ENCODE measurements around the gene HMCN2.

HMCN2 gene

DNA sequence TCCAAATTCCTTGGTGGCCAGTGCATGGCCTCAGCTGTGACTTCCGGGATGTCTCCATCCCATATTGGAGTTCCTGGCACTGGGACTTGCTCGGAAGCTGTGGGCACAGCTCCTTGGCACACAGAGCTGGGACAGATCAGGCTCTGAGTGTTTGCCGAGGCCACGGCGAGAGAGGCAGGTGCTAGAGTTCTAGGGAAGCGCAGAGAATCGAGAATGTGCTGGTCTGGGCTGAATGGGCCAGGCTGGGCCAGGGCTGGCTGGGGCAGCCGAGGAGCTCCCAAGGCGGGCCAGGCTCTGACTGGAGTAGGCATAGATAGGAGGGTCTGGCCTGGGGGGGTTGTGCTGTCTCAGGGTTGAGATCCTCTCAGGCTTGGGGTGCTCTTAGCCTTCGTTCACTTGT lies 45.4 kb downstream of the HMCN2 start:
- no peak for DNase-seq

DNA sequence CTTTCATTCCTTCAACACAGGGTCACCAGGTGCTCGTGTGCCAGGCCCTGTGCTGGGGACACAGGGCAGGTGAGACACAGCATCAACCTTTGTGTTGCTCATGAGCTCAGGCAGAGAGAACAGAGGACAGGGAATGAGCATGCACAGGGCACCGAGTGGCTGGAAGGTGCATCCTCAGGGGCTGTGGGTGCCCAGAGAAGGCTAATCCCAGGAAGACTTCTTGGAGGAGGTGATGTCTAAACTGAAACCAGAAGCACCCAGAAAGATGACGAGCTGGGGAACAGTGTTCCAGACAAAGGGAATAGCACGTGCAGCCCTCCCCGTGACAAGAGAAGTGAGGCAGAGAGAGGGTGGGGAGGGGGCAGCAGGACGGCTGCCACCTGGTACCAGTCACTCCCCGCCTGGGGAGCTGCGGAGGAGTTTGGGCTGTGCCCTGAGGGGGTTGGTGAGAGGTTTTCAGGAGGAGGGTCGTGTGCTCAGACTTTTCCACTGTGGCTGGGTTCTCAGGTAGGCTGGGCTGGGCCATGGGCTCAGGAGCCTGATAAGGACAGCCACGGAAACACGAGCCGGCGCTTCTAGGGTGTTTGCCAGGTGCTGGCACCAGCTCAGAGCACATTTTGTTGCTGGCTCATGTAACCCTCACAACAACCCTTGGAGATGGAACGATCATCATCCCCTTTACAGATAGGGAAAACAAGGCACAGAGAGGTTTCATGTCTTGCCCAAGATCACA lies 46.0 kb downstream of the HMCN2 start:
- no peak for DNase-seq

DNA sequence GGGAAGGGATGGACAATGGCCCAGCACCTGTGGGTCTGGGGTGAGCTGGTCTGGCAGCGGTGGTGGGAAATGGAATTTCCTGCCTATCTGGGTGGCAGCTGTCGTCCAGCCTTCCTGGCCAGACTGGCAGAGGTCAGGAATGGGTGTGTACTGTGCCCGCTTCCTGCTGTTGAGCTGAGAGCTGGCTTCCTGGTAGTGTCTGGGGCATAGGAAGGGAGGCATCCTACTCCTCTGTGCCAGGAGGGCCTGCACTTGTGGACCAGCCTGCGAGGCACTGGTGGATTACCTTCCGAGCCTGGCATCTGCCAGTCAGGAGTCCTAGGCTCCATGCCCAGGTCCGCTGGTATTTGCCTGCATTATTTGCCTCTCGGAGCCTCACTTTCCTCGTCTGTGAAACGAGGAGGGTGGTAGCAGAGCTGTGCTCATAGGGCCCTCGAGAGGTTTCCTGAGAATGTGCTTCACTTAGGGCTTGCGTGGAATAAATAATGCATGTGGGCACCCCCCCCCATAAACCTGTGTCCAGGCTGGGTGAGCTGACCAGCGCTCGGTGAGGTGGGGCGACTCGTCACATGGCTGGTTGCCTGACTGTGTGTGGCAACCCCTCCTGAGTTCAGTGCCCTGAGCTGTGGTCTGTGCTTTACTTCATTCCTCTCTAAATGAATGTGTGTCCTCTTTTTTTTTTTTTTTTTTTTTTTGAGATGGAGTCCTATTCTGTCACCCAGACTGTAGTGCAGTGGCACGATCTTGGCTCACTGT lies 47.7 kb downstream of the HMCN2 start:
- DNase-seq: no peak

DNA sequence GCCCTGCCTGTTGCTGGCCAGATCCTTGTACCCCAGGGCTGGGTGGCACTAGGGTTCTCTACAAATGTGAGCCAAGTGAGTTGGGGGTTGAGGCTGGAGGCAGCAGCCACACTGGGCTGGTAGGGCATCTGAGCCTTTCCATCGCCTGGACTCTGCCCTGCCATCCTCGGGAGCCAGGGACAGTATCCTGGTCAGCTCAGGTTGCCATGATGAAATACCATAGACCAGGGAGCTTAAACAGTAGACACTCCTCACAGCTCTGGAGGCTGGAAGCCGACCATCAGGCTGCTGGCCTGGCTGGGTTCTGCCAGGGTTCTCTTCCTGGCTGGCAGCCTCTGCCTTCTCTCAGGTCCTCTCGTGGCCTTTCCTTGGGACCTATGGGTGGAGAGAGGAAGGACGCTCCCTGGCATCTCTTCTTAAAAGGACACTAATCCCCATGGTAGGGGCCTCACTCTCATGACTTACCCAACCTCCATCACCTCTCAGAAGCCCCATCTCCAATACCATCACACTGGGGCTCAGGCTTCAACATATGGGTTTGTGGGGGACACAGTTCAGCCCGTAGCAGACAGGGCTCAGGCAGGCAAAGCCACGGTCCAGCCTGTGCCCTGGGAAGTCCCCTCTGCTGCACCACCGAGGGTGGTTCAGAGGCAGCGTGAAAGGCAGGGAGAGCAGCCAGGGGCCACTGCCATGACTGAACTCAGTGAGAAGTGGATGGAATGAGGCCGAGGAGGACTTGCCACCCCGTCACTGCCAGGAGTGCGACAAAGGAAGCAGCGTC lies 50.1 kb downstream of the HMCN2 start:
- no peak for DNase-seq

DNA sequence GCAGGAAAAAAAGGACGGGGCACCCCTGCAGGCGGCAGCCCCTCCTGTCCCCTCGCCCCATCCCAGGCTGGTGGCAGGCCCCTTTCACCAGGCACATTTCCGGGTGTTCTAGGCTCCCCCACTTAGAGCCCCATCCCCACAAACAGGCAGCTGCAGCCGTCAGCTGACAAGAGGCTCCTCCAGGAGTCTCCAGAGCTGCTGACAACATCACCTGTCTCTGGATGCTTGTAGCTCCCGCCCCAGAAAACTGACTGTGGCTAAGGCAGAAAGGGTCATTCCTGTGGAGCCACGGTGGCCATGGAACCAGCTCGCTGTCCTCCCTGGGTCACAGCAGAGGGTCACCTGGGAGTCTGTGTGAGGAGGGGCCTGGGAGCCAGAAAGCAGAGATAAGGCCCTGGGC lies 50.9 kb downstream of the HMCN2 start:
- no peak for DNase-seq

DNA sequence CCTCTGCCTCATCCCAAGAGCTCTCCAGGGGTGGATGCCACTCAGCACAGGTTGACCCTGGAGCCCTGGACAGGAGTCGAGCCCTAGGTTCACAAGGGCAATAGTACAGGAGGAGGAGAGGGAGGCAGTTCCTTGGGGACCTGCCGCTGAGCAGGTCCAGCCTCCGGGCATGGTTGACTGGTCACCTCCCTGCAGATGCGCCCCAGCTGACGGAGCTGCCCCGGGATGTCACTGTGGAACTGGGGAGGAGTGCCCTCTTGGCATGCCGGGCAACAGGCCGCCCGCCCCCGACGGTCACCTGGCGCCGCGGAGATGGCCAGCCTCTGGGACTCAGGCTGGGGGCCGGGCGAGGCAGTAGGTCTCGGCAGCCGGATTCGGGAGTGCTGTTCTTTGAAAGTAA lies 53.7 kb downstream of the HMCN2 start:
- no peak for DNase-seq

DNA sequence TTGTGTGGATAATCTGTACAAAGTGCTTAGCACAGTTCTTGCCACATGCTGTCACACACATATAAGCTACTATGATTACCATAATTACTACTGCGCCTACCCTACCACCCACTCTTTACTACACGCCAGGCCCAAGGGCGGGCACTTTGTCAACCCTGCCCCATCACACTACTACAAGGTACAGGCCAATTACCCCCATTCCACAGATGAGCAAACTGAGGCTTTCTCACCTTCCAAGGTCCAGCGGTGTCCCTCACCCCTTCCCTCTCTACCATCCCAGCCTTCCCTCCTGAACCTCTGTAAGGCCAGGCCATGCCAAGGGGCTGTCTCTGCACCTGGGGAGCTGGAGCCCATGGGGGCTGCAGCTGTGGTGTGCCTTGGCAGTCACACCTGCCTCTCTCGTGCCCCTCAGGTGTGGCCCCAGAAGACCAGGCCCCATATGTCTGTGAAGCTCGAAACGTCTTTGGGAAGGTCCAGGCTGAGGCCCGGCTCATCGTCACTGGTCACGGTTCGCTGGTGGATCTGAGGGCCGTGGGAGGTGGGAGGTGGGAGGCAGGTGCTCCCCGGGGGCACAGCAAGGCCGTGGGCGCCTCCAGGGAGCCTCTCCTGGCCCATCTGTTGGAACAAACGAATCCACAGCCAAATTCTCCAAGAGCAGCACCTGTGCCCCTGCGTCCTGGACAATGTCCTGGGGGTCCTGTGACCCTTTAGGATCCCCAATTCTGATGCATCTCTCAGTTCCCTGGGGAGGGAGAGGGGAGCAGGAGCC lies 54.6 kb downstream of the HMCN2 start:
- DNase-seq: no peak

DNA sequence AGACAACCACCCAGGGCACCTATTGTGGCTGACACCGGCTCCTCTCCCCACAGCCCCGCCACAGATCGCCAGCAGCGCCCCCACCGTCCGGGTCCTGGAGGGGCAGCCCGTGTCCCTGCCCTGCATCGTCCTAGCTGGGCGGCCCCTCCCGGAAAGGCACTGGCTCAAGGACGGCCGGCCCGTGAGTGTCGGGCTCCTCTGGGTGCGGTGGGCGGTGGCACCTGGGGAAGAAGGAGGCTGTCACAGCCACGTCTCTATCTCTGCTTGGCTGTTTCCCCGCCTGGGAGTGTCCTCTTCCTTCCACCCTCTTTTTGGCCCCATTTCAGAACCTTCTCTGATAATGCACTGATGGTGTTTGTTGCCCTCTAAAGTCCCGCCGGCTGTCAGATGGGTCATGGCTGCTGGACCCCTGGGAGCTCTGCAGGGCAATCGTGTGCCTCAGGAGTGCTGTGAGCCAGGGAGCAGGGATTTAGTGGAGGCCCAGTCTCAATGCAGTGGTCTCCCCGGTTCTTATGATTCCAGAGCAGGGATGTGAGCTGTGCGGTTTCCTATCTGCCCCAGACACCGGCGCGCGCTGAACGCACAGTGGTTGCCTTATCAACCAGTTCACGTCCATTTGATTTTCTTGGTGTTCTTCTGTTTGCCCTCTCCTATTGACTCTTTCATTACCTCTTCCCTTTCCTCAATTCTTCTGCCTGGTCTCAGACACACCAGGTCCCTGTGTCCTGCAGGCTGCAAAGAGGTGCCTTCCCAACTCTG lies 55.3 kb downstream of the HMCN2 start:
- DNase-seq: no peak

DNA sequence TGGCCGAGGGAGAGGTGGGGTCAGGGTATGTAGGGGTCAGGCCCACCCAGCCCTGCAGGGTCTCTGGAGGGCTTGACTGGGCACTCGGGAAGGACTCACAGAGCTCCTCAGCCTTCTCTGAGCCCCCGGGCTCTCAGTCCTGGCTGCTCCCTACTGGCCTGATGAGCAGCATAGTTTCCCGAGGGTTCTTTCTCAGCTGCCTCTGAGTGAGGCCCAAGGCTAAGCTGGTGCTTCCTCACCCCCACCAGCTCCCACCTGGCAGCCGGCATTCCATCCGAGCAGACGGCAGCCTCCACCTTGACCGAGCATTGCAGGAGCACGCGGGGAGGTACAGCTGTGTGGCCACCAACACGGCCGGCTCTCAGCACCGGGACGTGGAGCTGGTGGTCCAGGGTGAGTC lies 56.0 kb downstream of the HMCN2 start:
- DNase-seq: no peak

DNA sequence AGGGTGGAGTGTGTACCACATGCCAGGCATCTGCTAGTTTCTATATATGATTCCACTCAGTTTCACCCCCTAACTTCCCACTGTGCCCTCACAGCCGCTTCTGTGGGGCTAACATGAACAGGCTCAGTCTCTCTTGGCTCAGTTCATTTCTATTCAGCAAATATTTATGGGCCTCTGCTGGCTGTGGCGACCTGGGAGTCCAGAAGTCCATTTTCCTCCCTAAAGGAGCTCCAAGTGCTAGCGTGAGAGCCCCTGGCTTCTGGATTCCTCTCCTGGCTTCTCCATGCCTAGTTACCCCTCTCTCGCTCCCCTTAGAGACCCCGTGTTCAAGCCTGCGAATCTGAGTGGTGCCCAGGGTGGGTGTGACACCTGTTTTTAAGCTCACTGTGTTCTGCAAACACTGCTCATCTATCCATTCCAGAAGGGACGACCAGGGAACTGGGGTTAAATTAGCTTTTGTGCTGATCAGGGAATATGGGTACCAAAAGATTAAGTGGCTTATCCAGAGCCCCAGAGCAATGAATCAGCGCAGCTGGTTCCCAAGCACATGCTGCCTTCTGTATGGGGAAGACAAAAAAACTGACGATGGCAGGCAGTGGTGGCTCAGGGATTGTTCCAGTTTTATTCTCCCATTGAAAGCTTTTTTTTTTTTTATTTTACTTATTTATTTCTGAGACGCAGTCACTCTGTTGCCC lies 57.6 kb downstream of the HMCN2 start:
- DNase-seq: no peak

DNA sequence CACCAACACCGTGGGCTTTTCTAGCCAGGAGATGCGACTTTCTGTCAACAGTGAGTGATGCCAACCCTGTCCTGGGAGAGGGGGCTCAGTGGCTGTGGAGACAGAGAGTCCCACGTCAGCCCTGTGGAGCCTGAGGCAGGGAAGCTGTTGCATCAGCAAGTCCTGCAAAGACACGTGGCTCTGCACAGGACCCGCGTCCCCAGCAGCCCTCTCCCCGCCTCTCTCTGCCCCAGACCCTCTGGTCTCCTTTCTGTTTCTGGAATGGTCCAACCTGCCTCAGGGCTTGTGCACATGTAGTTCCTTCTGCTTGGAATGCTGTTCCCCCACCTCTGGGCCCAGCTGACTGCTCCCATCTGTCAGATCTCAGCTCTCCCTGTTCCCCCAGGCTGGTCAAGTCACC lies 60.4 kb downstream of the HMCN2 start:
- no peak for DNase-seq

DNA sequence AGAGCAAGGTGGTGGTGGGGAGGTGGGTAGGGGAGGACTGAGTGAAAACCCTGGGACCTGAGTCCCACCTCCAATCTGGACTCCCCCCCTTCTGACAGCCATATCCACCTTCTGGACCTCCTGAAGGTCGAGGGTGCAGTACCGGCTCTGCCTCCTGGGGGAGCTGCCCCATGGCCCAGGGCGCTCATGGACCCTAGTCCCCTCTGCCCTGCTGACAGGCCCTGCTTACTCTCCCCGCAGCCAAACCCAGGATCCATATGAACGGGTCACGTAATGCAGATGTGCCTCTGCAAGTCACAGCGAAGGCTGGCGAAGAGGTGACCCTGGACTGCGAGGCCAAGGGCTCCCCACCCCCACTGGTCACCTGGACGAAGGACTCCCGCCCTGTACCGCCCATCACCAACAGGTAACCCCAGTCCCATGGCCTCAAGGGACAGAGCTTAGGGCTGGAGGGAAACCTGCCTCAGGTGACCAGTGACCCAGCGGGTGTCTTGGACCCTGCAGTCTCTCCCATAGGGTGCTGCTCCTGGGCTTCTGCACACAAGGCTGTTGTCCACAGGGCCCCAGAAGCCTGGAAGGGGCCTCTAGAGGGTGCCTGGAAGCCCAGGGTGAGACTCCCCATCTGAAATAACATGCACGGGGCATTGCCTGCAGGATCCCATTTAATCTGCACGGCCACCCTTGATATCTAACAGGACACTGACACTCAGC lies 61.7 kb downstream of the HMCN2 start:
- no peak for DNase-seq

DNA sequence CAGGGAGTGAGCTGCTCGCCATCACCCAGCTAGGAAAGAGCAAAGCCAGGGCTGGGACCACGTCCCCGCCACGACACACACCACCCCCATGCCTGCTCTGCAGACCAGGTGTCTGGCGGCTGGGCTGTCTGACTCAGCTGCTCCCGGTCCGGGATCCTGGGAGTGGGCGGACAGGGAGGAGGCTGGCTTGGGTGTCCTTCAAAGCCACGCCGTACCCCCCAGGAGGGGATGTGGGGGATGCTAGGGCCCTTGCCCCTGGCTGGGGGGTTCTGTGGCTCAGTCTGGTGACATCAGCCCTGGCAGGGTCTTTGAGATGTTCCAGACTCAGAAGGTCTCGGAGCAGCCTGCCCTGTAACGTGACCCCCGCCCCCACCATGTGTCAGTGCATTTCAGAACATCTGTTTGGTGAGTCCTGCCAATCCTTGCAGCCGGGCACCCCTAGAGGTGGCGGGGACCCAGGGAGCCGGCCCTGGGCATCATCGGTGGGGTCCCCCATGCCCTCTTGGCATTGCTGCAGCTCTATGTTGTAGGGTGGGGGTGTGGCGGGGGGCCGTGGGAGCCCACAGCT lies 62.3 kb downstream of the HMCN2 start:
- DNase-seq: no peak

DNA sequence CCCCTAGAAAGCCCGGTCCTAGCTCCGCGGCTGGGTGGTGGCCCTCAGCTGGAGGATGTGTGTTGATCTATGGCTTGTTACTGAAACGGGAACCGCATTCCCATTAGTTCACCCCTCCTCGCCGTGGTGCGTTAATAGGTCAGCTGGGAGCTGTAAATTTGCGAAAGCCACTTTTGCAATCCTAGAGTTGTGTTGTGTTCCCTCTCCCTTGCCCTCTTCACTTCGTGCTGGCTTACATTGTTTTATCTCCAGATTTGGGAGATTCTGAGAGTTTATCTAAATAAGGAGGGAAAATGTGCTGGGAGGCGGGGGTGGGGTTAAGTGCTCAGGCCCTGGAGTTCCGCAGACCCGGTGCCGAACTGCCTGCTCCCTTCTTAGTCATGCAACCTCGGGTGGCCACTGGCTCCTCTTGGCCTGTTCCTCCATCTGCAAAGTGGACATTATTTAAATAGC lies 62.8 kb downstream of the HMCN2 start:
- DNase-seq: no peak

DNA sequence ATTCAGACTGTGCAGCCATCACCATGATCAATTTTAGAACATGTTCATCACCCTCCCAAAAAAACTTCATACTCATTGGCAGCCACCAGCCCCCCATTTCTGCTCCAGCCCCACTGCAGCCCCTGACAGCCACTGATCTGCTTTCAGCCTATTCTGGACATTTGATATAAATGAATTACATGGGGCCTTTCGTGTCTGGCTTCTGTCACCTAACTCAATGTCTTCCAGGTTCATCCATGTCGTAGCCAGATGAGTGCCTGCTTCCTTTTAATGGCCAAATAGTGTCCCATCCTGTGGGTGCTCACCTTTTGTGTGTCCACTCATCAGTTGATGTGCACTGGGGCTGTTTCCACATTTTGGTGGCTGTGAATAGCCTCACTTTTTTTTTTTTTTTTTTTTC lies 63.5 kb downstream of the HMCN2 start:
- no peak for DNase-seq

DNA sequence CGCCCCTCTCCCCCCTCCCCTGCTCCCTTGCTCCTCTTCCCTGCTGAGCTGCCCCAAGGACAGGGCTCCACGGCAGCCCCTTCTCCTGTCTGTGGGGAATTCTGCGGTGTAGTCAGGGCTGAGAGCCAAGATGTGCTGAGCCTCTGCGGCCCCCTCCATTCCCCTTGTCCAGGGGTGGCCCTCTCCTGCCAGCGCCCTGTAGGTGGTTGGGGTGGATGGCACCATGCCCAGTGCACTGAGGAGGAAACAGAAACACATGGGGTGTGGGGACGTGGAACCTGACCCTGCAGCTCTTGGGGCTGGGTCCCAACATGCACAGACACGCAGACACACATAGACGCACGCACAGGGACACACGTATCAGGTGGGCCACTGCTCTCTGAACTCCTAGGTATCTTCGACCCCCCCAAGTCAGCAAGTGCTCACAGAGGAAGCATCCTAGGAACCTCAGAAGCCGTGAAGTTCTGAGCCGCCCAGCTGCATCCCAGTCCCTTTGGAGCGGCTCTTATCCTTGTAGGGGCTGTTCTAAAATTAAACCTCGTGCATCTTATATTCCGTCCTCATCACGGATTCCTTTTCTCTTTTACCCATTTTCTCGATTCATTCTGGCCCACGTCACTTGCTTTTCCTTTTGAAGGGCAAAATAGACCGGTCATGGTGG lies 64.8 kb downstream of the HMCN2 start:
- no peak for DNase-seq

DNA sequence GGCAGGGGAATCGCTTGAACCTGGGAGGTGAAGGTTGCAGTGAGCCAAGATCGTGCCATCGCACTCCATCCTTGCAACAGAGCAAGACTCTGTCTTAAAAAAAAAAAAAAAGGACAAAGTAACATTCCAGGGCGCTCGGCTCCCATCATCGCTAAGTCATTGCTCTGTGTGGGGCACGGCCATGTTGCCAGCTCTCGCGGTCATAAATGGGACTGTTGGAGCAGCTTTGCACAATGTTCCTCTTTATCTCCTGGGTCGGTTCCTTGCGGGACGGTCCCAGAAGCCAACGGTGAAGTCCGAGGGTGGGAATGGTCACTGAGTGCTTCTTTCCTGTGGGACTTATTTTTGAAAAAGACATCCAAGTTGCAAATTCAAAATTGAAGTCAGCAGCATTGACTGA lies 65.5 kb downstream of the HMCN2 start:
- DNase-seq: no peak

DNA sequence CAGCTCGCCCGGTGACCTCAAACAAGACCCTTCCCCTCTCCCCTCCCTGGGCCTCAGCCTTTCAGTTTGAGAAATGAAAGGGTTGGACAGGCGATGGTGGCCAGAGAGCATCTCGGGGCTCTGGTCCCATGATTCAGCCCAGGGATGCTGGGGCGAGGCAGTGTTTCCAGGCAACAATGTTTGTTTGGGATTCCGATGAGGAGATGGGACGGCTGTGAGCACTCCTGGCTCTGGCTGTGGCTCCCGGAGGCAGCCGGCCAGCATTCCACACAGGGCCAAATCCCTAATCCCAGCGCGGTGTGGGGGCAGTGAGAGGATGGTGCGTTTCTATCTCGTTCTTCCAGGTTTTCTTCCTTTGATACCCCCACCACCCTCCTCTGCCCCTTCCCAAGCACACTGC lies 66.0 kb downstream of the HMCN2 start:
- no peak for DNase-seq

DNA sequence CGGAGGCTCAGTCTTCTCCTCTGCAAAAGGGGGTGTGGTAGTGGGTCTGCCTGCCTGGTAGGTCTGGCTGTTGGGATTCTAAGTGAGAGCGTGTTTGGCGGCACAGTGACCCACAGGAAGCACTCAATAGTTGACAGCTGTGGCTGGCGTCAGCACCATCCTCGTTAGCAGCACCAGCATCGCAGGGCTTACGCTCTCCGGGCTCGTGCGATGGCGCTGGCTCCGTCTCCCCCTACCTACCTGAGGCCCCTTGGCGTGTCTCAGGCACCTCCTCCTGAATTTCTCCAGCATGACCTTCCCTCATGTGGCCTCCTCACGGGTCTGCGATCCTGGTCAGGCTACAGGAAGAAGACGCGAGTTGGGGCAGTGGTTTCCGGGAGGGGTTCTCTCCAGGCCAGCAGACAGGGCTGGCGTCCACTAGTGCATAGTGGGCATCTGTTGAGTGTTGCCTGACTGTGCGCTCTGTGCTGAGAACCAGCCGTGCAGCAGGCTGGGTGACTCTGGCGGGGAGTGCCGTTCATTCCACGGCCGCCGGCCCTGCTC lies 66.9 kb downstream of the HMCN2 start:
- no peak for DNase-seq
